IMR-90 (cell line): ENCODE data around the gene RGS9. TPM values are rescaled to one million over a fixed set of nuclear protein-coding genes. Genes with fewer than 3 reads are reported as not detected.

ENCODE experiments used
- ATAC-seq: fragments of 200-7000 bp; cut with Tn5 transposase; 2 replicates; pipeline ENCODE4 v1.9.1; 2020; ENCODE audit warnings: low read depth, mild to moderate bottlenecking, moderate library complexity
- BruUV-seq: library from RNA; stranded (reverse); fragments of 400-500 nt; replicated peaks from 2 replicates; lab custom pipeline; 2021; lab: Mats Ljungman, UMichigan
- CTCF ChIA-PET: fragments of 300-600 bp; formaldehyde crosslinking; extraction: SDS; loops from one replicate; lab custom pipeline; 2021; ENCODE audit warnings: antibody characterized with exemption; lab: Yijun Ruan, JAX
- POLR2A ChIA-PET: fragments of 300-600 bp; sonication (Branson Sonifier 250); formaldehyde crosslinking; loops from one replicate; lab custom pipeline; 2022; ENCODE audit warnings: antibody characterized with exemption; ENCODE audit not compliant: unreplicated experiment; lab: Charles Lee
- DNase-seq: peaks from one replicate; pipeline ENCODE4 v3.0.0; 2013
- H2AFZ ChIP-seq: replicated peaks from 2 replicates; pipeline ENCODE3; 2013; ENCODE audit warnings: low read length, mild to moderate bottlenecking; ENCODE audit not compliant: poor library complexity
- H2AK5ac ChIP-seq: 2 replicates; pipeline ENCODE4 v1.6.1; 2013; ENCODE audit warnings: low read depth, low read length, inconsistent platforms
- H2AK9ac ChIP-seq: replicated peaks from 2 replicates; pipeline ENCODE3; 2013; ENCODE audit warnings: mild to moderate bottlenecking, low read depth, low read length, moderate library complexity; ENCODE audit not compliant: poor library complexity
- H2BK120ac ChIP-seq: 2 replicates; pipeline ENCODE4 v1.6.1; 2013; ENCODE audit warnings: low read depth, low read length, inconsistent platforms
- H2BK15ac ChIP-seq: 3 replicates; pipeline ENCODE4 v1.6.1; 2013; ENCODE audit warnings: low read depth, low read length, inconsistent platforms
- H2BK20ac ChIP-seq: 2 replicates; pipeline ENCODE4 v1.6.1; 2013; ENCODE audit warnings: low read depth, mild to moderate bottlenecking, inconsistent platforms, low read length, moderate library complexity
- H2BK5ac ChIP-seq: 2 replicates; pipeline ENCODE4 v1.6.1; 2013; ENCODE audit warnings: mild to moderate bottlenecking, low read depth, low read length, inconsistent platforms; ENCODE audit not compliant: poor library complexity, severe bottlenecking
- H3K14ac ChIP-seq: replicated peaks from 2 replicates; pipeline ENCODE4 v1.6.1; 2013; ENCODE audit warnings: low read depth, low read length, inconsistent platforms
- H3K18ac ChIP-seq: 2 replicates; pipeline ENCODE4 v1.6.1; 2013; ENCODE audit warnings: low read depth, low read length, control low read depth
- H3K23ac ChIP-seq: 2 replicates; pipeline ENCODE4 v1.6.1; 2013; ENCODE audit warnings: low read depth, low read length, inconsistent platforms
- H3K27ac ChIP-seq: 2 replicates; pipeline ENCODE4 v1.5.1; 2013; ENCODE audit warnings: mild to moderate bottlenecking, control low read depth, low read length; ENCODE audit not compliant: insufficient read depth
- H3K27me3 ChIP-seq: 2 replicates; pipeline ENCODE4 v1.6.1; 2013; ENCODE audit warnings: low read length; ENCODE audit not compliant: control insufficient read depth, insufficient read depth
- H3K36me3 ChIP-seq: 2 replicates; pipeline ENCODE4 v1.6.1; 2013; ENCODE audit warnings: low read length, mixed read lengths; ENCODE audit not compliant: control insufficient read depth, insufficient read depth
- H3K4ac ChIP-seq: 2 replicates; pipeline ENCODE4 v1.6.1; 2013; ENCODE audit warnings: low read depth, low read length, inconsistent platforms
- H3K4me1 ChIP-seq: 2 replicates; pipeline ENCODE4 v1.6.1; 2013; ENCODE audit warnings: low read length, mixed read lengths; ENCODE audit not compliant: control insufficient read depth, insufficient read depth
- H3K4me2 ChIP-seq: 2 replicates; pipeline ENCODE4 v1.6.1; 2013; ENCODE audit warnings: low read depth, mild to moderate bottlenecking, control low read depth, low read length, moderate library complexity
- H3K4me3 ChIP-seq: 2 replicates; pipeline ENCODE4 v1.5.1; 2013; ENCODE audit warnings: low read depth, mild to moderate bottlenecking, control low read depth, low read length, moderate library complexity; ENCODE audit not compliant: insufficient read depth
- H3K56ac ChIP-seq: 2 replicates; pipeline ENCODE4 v1.6.1; 2013; ENCODE audit warnings: low read length, inconsistent platforms; ENCODE audit not compliant: insufficient read depth; ENCODE audit errors: extremely low read depth
- H3K79me1 ChIP-seq, 2 experiments: 2 replicates each; pipeline ENCODE4 v1.6.1; 2013; ENCODE audit warnings: low read length in 2 of 2, inconsistent platforms in 1 of 2, low read depth in 1 of 2
- H3K9ac ChIP-seq: 2 replicates; pipeline ENCODE4 v1.6.1; 2013; ENCODE audit warnings: low read depth, low read length, control low read depth
- H3K9me1 ChIP-seq: 2 replicates; pipeline ENCODE4 v1.6.1; 2013; ENCODE audit warnings: low read length, inconsistent platforms; ENCODE audit not compliant: insufficient read depth
- H3K9me3 ChIP-seq: 2 replicates; pipeline ENCODE4 v1.6.1; 2013; ENCODE audit warnings: low read length; ENCODE audit not compliant: control insufficient read depth, insufficient read depth
- H4K20me1 ChIP-seq: 2 replicates; pipeline ENCODE4 v1.6.1; 2013; ENCODE audit warnings: low read length, inconsistent platforms; ENCODE audit not compliant: insufficient read depth
- H4K5ac ChIP-seq: 2 replicates; pipeline ENCODE4 v1.6.1; 2013; ENCODE audit warnings: mild to moderate bottlenecking, low read depth, low read length, control low read depth
- H4K8ac ChIP-seq, 2 experiments: 2 replicates each; pipeline ENCODE4 v1.6.1; 2013; ENCODE audit warnings: low read depth in 2 of 2, low read length in 2 of 2, control low read depth in 1 of 2, inconsistent platforms in 1 of 2
- H4K91ac ChIP-seq: 2 replicates; pipeline ENCODE4 v1.6.1; 2013; ENCODE audit warnings: low read depth, low read length, inconsistent platforms; ENCODE audit not compliant: insufficient read depth
- BHLHE40 ChIP-seq: fragments of 150-350 bp; IDR thresholded peaks from 2 replicates; pipeline ENCODE4 v1.6.1; 2016; ENCODE audit warnings: mild to moderate bottlenecking, low read depth, low read length
- CEBPB ChIP-seq: IDR thresholded peaks from 2 replicates; pipeline ENCODE4 v1.6.1; 2012; ENCODE audit warnings: low read depth, low read length, improper control_type of control experiment
- CHD1 ChIP-seq: IDR thresholded peaks from 2 replicates; pipeline ENCODE4 v1.6.1; 2012; ENCODE audit warnings: low read depth, low read length, improper control_type of control experiment
- FOS ChIP-seq: fragments of 150-350 bp; IDR thresholded peaks from 2 replicates; pipeline ENCODE4 v1.6.1; 2016; ENCODE audit warnings: low read depth, low read length
- MAZ ChIP-seq: IDR thresholded peaks from 2 replicates; pipeline ENCODE4 v1.6.1; 2012; ENCODE audit warnings: low read depth, mild to moderate bottlenecking, low read length, improper control_type of control experiment, moderate library complexity, borderline replicate concordance
- MXI1 ChIP-seq: IDR thresholded peaks from 2 replicates; pipeline ENCODE4 v1.6.1; 2012; ENCODE audit warnings: low read depth, mild to moderate bottlenecking, low read length, moderate library complexity, borderline replicate concordance
- NFE2L2 ChIP-seq: fragments of 150-350 bp; IDR thresholded peaks from 2 replicates; pipeline ENCODE4 v1.6.1; 2016; ENCODE audit warnings: low read depth, mild to moderate bottlenecking, low read length
- POLR2A ChIP-seq: IDR thresholded peaks from 2 replicates; pipeline ENCODE4 v1.6.1; 2012; ENCODE audit warnings: mild to moderate bottlenecking, low read depth, low read length
- RAD21 ChIP-seq: IDR thresholded peaks from 2 replicates; pipeline ENCODE4 v1.6.1; 2012; ENCODE audit warnings: low read length, improper control_type of control experiment
- RCOR1 ChIP-seq: IDR thresholded peaks from 2 replicates; pipeline ENCODE4 v1.6.1; 2012; ENCODE audit warnings: mild to moderate bottlenecking, low read length, improper control_type of control experiment; ENCODE audit not compliant: insufficient replicate concordance
- RFX5 ChIP-seq: IDR thresholded peaks from 2 replicates; pipeline ENCODE4 v1.8.0; 2012; ENCODE audit warnings: low read depth, mild to moderate bottlenecking, low read length, moderate library complexity
- SMC3 ChIP-seq: fragments of 150-350 bp; IDR thresholded peaks from 2 replicates; pipeline ENCODE4 v1.6.1; 2016; ENCODE audit warnings: low read depth, mild to moderate bottlenecking, antibody characterized with exemption, low read length, moderate library complexity
- WGBS, 2 experiments: methylation state at CpG; one replicate each; pipeline versions ENCODE4 v1.1.5 to v1.1.7; 2013; ENCODE audit warnings: missing lambda C conversion rate in 2 of 2; ENCODE audit not compliant: insufficient read length in 1 of 2; ENCODE audit errors: extremely low coverage in 2 of 2; 5-methylcytosine and 5-hydroxymethylcytosine counted together
- dilution Hi-C: fragments of 300-500 bp; cut with HindIII; formaldehyde crosslinking; loops from one replicate; pipeline ENCODE4 v1.14.3; 2018; ENCODE audit warnings: low sequenced_read_pairs; ENCODE audit not compliant: unreplicated experiment
- in situ Hi-C: fragments of 300-500 bp; cut with MboI; formaldehyde crosslinking; loops from 3 replicates; pipeline ENCODE4 v1.14.3; 2019; ENCODE audit warnings: low sequenced_read_pairs, inconsistent platforms, mixed read lengths
- intact Hi-C: fragments of 100-400 bp; cut with micrococcal nuclease; formaldehyde crosslinking; loops from 2 replicates; pipeline ENCODE4 v1.10.0; 2022
- polyA plus RNA-seq, 3 experiments: library from polyadenylated mRNA; depleted of rRNA; stranded (reverse); fragments of >200 nt; gene quantifications; 2 replicates each; pipeline ENCODE4 v1.2.3, GENCODE V29; 2012; ENCODE audit warnings: low replicate concordance in 1 of 3
- total RNA-seq: library from RNA; depleted of rRNA; stranded (reverse); fragments of >200 nt; gene quantifications from 2 replicates; pipeline ENCODE4 v1.2.3, GENCODE V29; 2012
- TF ChIP-seq, protein P1 (sequence below): conservative IDR thresholded peaks from 2 replicates; pipeline ENCODE4 v1.5.1; 2012; ENCODE audit warnings: mild to moderate bottlenecking, low read depth, low read length, improper control_type of control experiment
- TF ChIP-seq, protein P2 (sequence below): fragments of 150-350 bp; IDR thresholded peaks from 2 replicates; pipeline ENCODE4 v1.6.1; 2017; ENCODE audit warnings: mild to moderate bottlenecking, antibody characterized with exemption, low read length, low read depth
- TF ChIP-seq, protein P3 (sequence below): fragments of 150-350 bp; IDR thresholded peaks from 2 replicates; pipeline ENCODE4 v1.6.1; 2016; ENCODE audit warnings: low read depth, mild to moderate bottlenecking, low read length, moderate library complexity, borderline replicate concordance

The RGS9 gene
- total and polyA plus RNA-seq, 2 of the 4 experiments (the other 2 are of a cell fraction), result 0.90 to 1.1 TPM

GRCh38 chr17:65261152-65261551 lies 124.0 kb downstream of the RGS9 start:
- dilution Hi-C loops, result no loop called here
- BruUV-seq, result no TSS peak

More at GRCh38 chr17:65261152-65261551, 124.0 kb downstream of the RGS9 start:
- H3K9me1 ChIP-seq, result no peaks in the 10 kb centered on the region
- in situ Hi-C loops, result no loop called here
- no peak overlapping the region for H3K14ac ChIP-seq
- peaks cover 2% of the 10 kb centered on the region; the same call in 1 of the 2 replicates for H3K9me3 ChIP-seq
- H2BK5ac ChIP-seq, result no peak overlapping the region
- H4K5ac ChIP-seq, result no peak overlapping the region
- ChIA-PET CTCF (no interaction called here), POLR2A (no interaction called here)
- no peak for ATAC-seq
- H2AK5ac ChIP-seq, result no peak overlapping the region
- H2BK120ac ChIP-seq, result no peak overlapping the region
- H3K18ac ChIP-seq, result no peak overlapping the region
- no peaks in the 10 kb centered on the region for H3K36me3 ChIP-seq
- H3K4me3 ChIP-seq, result no peak overlapping the region
- H4K91ac ChIP-seq, result no peak overlapping the region
- peaks cover 12% of the 10 kb centered on the region for H3K27me3 ChIP-seq
- H3K9ac ChIP-seq, result no peak overlapping the region
- no peak overlapping the region for H2AK9ac ChIP-seq
- H3K23ac ChIP-seq, result no peak overlapping the region
- H3K79me1 ChIP-seq, result no peaks in the 10 kb centered on the region
- 0% methylated on average over 1 of the region's 4 CpGs; no CpG with 5 or more reads in 1 of the 2 experiments for WGBS, 2 experiments
- intact Hi-C loops, result no loop called here
- no peaks in the 10 kb centered on the region for H4K20me1 ChIP-seq
- no peak overlapping the region for H2BK15ac ChIP-seq
- H2AFZ ChIP-seq, result no peak overlapping the region
- H3K56ac ChIP-seq, result no peak overlapping the region
- no peak overlapping the region for H4K8ac ChIP-seq
- no peak overlapping the region for H3K4me2 ChIP-seq
- H3K27ac ChIP-seq, result no peak overlapping the region
- TF ChIP-seq POLR2A (no peak), FOS (no peak), MAZ (no peak), RCOR1 (no peak), CHD1 (no peak), RFX5 (no peak), MXI1 (no peak), BHLHE40 (no peak), NFE2L2 (no peak), RAD21 (no peak), CEBPB (no peak), SMC3 (no peak)
- TF ChIP-seq, protein P1, sequence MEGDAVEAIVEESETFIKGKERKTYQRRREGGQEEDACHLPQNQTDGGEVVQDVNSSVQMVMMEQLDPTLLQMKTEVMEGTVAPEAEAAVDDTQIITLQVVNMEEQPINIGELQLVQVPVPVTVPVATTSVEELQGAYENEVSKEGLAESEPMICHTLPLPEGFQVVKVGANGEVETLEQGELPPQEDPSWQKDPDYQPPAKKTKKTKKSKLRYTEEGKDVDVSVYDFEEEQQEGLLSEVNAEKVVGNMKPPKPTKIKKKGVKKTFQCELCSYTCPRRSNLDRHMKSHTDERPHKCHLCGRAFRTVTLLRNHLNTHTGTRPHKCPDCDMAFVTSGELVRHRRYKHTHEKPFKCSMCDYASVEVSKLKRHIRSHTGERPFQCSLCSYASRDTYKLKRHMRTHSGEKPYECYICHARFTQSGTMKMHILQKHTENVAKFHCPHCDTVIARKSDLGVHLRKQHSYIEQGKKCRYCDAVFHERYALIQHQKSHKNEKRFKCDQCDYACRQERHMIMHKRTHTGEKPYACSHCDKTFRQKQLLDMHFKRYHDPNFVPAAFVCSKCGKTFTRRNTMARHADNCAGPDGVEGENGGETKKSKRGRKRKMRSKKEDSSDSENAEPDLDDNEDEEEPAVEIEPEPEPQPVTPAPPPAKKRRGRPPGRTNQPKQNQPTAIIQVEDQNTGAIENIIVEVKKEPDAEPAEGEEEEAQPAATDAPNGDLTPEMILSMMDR, result no peak
- TF ChIP-seq, protein P2, sequence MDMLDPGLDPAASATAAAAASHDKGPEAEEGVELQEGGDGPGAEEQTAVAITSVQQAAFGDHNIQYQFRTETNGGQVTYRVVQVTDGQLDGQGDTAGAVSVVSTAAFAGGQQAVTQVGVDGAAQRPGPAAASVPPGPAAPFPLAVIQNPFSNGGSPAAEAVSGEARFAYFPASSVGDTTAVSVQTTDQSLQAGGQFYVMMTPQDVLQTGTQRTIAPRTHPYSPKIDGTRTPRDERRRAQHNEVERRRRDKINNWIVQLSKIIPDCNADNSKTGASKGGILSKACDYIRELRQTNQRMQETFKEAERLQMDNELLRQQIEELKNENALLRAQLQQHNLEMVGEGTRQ, result no peak
- TF ChIP-seq, protein P3, sequence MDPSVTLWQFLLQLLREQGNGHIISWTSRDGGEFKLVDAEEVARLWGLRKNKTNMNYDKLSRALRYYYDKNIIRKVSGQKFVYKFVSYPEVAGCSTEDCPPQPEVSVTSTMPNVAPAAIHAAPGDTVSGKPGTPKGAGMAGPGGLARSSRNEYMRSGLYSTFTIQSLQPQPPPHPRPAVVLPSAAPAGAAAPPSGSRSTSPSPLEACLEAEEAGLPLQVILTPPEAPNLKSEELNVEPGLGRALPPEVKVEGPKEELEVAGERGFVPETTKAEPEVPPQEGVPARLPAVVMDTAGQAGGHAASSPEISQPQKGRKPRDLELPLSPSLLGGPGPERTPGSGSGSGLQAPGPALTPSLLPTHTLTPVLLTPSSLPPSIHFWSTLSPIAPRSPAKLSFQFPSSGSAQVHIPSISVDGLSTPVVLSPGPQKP, result no peak
- H3K4me1 ChIP-seq, result no peaks in the 10 kb centered on the region
- no peak overlapping the region for H3K4ac ChIP-seq
- H2BK20ac ChIP-seq, result no peak overlapping the region
- no peak for DNase-seq
